GM12874 (cell line): Measurements from ENCODE around the gene ICAM4.

ENCODE experiments used
- TF ChIP-seq, protein P1 (sequence below): IDR thresholded peaks from 2 replicates; pipeline ENCODE4 v1.5.1; 2011; ENCODE audit warnings: low read depth, mild to moderate bottlenecking, control low read depth, low read length, moderate library complexity; ENCODE audit not compliant: insufficient read depth

The ICAM4 gene

GRCh38 chr19:10315335-10316214, 28.8 kb downstream of the ICAM4 start, which contains the start of gene FDX2:
Gene FDX2, minus strand, starts transcription at chr19:10316015. Its CDS starts 19 bp downstream, at chr19:10315996.
- TF ChIP-seq, protein P1, sequence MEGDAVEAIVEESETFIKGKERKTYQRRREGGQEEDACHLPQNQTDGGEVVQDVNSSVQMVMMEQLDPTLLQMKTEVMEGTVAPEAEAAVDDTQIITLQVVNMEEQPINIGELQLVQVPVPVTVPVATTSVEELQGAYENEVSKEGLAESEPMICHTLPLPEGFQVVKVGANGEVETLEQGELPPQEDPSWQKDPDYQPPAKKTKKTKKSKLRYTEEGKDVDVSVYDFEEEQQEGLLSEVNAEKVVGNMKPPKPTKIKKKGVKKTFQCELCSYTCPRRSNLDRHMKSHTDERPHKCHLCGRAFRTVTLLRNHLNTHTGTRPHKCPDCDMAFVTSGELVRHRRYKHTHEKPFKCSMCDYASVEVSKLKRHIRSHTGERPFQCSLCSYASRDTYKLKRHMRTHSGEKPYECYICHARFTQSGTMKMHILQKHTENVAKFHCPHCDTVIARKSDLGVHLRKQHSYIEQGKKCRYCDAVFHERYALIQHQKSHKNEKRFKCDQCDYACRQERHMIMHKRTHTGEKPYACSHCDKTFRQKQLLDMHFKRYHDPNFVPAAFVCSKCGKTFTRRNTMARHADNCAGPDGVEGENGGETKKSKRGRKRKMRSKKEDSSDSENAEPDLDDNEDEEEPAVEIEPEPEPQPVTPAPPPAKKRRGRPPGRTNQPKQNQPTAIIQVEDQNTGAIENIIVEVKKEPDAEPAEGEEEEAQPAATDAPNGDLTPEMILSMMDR: no peak

DNA sequence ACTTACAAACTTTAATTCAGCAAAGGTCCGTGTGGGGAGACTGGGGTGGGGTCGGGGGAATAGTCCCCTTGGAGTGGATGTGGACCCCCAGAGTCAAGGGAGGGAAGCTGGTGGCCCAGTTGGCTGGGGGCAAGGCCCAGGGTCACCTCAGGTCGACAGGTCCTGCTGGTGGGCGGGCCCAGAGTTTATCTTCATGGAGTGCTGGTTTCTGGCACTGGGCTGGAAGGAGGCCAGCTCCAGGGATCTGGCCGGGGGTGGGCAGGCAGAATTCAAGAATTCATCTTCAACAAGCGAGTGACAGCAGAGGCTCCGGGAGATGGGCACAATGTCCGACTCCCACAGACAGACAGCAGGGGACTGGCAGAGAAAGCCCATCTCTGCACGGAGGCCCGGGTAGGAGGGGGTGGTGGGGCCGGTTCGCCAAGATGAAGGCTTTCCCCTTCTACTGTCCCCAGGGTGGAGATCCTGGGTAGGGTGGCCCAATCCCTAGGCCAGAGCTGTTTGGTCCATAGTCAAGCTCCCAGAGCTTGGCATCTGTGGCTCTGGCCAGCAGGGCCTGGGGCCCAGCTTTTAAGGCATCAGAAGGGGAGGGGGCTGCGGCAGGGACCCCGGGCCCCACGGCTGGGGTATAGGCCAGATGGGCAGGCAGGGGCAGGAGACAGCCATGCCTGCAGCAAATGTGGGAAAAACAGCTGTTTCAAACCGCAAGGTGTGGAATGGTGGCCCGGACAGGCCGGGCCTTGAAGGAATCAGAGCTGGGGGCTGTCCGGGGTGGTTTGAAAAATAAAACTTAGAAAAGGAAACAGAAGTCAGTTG, 29.7 kb downstream of the ICAM4 start:
- TF ChIP-seq, protein P1: no peak

DNA sequence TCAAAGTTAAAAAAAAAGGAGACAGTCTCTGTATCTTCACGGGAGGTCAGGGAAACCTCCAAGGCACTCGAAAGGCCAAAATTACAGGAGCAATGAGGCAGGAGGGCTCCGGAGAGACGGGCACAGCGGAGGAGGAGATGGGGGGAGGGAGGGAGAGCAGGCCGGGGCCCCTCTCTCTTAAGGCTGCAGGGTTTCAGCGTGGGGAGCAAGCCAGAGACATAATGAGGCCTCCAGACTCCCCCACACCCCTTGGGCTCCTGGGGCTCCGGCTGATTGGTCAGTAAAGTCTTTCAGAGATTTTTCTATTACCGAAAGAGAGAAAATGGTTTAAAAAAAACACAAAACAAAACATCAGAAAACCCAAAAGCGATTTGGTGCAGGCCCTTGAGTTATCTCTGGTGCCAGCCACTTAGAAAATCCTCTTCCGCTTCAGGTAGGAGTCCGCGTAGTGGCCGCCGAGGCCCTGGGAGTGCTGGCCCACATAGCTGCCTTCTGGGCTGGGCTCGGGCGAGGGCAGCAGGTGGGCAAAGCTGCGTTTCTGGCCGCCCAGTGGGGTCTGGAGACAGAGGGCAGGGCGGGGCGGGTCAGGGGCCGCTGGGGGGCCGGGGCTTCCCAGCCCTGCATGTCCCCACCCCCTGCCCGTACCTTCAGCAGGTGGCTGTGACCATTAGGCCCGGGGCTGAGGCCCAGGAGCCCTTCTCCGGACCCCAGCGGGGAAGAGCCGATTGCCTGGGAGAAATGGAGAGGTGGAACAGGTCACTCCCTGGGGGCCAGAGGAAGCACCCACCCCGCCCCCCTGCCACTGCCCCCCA, 30.5 kb downstream of the ICAM4 start:
- TF ChIP-seq, protein P1: no peak

DNA sequence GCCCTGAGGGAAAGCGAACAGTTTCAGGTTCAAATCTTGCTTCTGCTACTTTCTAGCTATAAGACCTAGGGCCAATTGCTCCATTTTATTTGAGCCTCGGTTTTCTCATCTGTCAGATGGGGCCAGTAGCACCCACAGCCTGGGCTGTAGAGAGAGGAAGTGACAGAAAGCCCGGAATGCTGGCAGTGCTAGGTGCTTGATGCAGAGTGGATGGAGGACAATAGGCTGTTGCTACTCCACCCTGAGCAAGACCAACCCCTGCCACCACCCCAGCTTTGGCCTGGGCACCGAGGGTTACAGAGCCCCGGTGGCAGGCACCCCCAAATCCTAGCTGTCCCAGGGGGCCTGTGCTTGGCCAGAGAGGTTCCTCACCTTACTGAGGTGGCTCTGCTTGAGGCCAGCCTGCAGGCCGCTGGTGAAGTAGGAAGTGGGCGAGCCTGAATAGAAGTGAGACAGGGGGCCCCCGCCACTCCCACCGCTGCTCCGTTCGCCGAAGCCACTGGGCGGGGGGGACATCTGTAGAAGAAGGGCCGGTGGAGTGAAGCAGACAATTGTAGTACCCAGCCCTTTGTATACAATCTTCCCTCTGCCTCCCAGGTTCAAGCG, 31.2 kb downstream of the ICAM4 start:
- TF ChIP-seq, protein P1: no peak

DNA sequence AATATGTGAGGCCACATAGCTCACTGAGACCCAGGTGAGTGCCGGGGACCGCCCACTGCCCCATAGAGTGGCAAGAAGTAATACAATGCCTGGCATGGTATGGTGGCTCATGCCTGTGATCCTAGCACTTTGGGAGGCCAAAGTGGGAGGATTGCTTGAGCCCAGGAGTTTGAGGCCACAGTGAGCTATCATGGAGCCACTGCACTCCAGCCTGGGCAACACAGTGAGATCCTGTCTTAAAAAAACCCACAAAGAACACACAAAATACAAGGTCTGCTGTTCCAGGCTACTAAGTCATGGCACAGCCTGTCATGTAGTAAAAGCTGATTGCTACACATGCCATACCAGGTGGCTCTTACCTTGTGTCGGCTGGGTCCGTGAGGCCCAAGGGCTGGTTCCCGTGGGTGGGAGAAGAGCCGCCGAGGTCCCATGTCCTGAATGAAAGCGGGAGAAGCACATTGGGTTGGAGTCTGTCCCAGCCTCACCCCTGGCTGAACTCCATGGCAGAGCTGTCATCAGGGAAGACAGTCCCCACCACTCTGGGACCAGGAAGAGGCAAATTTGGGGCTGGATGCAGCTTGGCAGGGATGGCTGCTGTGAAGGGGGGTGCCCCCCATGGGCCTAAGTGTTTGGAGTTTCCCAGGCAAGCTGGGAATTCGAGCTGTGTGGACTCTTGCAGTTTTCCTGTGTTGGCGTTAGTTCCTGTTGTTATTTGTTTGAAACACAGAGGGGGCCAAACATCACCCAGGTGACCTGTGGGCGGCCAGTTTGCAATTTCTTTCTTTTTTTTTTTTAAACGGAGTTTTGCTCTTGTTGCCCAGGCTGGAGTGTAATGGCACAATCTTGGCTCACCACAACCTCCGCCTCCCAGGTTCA, 32.3 kb downstream of the ICAM4 start:
- TF ChIP-seq, protein P1: no peak

DNA sequence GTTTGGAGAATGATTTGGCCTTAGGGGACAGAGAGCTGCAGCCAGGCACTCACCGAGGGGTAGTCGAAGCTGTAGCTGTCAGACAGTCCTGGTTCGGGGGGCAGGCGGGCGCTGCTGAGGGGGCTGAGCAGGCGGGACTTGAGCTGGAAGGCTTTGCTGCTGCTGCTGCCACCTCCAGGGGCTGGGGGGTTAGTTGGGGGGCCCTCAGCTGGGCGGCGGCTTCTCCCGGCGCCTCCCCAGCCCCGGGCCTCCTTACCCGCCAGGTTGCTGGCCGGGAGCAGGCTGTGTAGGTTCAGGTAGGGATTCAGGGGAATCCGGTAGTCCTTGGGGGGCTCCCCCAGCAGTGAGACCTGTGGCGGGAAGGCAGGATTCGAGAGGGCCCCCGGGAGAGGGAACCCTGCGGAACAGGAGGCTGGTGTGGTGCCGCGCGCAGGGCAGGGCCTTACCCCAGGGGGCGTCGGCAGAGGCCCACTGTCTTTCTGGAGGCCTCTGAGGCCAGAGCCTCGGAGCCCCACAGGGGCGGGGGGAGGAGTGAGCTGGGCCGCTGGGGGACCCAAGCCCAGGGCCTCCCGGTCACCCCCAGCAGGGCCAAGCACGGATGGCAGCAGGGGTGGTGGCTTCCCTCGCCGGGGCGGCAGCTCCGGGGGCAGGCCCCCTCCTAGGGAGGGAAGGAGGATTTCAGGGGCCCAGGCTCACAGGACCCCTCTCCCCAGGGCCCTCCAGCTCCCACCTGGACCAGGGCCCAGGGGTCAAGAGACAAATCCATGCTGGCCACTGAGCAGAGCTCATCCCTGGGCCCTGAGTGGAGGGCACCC, 34.1 kb downstream of the ICAM4 start:
- TF ChIP-seq, protein P1: no peak
